ENCODE data around the gene NR1I3.

The NR1I3 gene

GRCh38 chr1:161238039-161238473 is at the start of gene NR1I3:
Gene NR1I3 (minus strand): TSS chr1:161238203. CDS start chr1:161236565, 1,638 bp downstream.
- no peak for TF ChIP-seq CTCF (IDR thresholded peaks at IDR 0.05; ENCODE audit: low read length, missing control alignments)
- no peak for DNase-seq (ENCODE audit: low read depth)
- H3K4me3 ChIP-seq (replicated peaks; ENCODE audit: low read depth, low read length) = no peak within 1 kb of the TSS

- no peak for DNase-seq (ENCODE audit: low read depth)
- no peak overlapping the region for H3K4me3 ChIP-seq (replicated peaks; ENCODE audit: low read depth, low read length)
- TF ChIP-seq CTCF (IDR thresholded peaks at IDR 0.05; ENCODE audit: low read length, missing control alignments) = no peak
These were observed 49.6 kb upstream of the NR1I3 start for GRCh38 chr1:161287482-161288054.

GRCh38 chr1:161285521-161285920 is 47.5 kb upstream of the NR1I3 start:
- no peak for TF ChIP-seq CTCF (IDR thresholded peaks at IDR 0.05; ENCODE audit: low read length, missing control alignments)
- no peak overlapping the region for H3K4me3 ChIP-seq (replicated peaks; ENCODE audit: low read depth, low read length)
- no peak for DNase-seq (ENCODE audit: low read depth)

- DNase-seq (ENCODE audit: low read depth) = no peak
- no peak for TF ChIP-seq CTCF (IDR thresholded peaks at IDR 0.05; ENCODE audit: low read length, missing control alignments)
- H3K4me3 ChIP-seq (replicated peaks; ENCODE audit: low read depth, low read length) = no peak overlapping the region
These were observed 47.1 kb upstream of the NR1I3 start for GRCh38 chr1:161285113-161285512.

- no peak for DNase-seq (ENCODE audit: low read depth)
- TF ChIP-seq CTCF (IDR thresholded peaks at IDR 0.05; ENCODE audit: low read length, missing control alignments) = no peak
- H3K4me3 ChIP-seq (replicated peaks; ENCODE audit: low read depth, low read length) = no peak overlapping the region
These were observed 45.0 kb upstream of the NR1I3 start for GRCh38 chr1:161282991-161283390.

GRCh38 chr1:161274874-161275273 is 36.9 kb upstream of the NR1I3 start:
- no peak for TF ChIP-seq CTCF (IDR thresholded peaks at IDR 0.05; ENCODE audit: low read length, missing control alignments)
- DNase-seq (ENCODE audit: low read depth) = no peak
- H3K4me3 ChIP-seq (replicated peaks; ENCODE audit: low read depth, low read length) = no peak overlapping the region

GRCh38 chr1:161273402-161273801 is 35.4 kb upstream of the NR1I3 start:
- DNase-seq (ENCODE audit: low read depth) = no peak
- no peak for TF ChIP-seq CTCF (IDR thresholded peaks at IDR 0.05; ENCODE audit: low read length, missing control alignments)
- H3K4me3 ChIP-seq (replicated peaks; ENCODE audit: low read depth, low read length) = no peak overlapping the region

Data from fibroblast of pulmonary artery (primary cell).